GM19468 (cell line): ENCODE data around the gene FBXO9.

ENCODE experiments used
- ATAC-seq: cut with Tn5 transposase; IDR thresholded peaks from one replicate; pipeline ENCODE4 v1.9.1; 2021; ENCODE audit warnings: mild to moderate bottlenecking, moderate library complexity, moderate number of reproducible peaks; ENCODE audit not compliant: unreplicated experiment; ENCODE audit errors: extremely low read depth

Gene FBXO9

DNA sequence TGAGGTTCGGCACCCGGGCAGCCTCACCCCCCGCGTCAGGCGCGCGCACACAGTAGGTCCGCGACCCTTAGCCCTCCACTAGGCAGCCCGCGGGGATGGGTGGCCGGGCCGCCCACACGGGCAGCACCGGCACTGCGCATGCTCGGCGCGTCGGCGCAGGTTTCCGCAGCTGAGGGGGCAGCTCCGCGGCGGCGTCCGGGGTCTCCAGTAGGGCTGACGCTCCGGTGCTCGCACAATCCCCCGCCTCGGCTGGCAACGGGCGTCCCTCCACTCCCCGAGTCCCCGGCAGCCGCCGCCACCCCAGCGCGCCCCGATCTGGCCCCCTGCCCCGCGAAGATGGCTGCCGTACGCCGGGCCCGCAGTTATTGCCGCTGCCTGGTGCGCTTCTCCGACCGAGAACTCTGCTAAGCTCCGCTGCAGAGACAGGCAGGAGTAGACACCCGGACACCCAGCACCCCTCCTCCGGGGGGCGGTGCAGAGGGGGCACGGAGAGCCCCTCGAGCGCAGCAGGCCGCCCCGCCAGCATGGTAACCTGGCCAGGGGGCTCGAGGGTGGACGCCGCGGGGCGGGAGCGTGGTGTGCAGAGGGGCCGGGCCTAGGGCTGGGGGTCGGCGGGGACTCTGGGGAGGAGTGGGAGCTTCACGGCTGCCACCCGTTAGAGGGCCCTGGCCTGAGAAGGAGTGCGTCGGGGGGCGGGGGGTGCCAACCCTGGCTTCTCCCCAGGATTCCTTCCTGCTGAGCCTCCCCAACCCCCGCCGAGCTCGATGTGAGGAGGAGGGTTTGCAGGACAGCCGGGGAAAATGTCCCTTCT lies at the start of gene FBXO9:
TSS of gene FBXO9 (plus strand) at position 139 of the 811 bp plus-strand sequence. CDS start at position 525, 386 bp downstream.
- ATAC-seq = peak; percentile 15

DNA sequence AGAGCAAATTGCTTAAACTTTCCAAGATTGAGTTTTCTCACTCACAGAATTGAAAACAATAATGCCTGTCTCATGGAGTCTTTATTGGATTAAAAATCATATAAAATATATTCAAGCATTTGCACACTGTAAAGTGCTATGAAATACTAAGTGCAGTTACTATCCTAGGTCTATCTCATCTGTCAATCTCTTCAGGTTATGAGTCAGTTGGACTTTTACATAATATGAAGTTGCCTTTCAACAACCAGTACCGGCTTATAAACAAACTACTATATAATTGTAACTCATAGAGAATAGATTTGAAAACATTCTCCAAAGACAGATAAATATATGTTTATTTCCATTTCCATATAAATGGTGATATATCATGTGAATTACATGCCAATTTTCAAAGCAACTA lies 49.7 kb upstream of the FBXO9 start:
- ATAC-seq = no peak

DNA sequence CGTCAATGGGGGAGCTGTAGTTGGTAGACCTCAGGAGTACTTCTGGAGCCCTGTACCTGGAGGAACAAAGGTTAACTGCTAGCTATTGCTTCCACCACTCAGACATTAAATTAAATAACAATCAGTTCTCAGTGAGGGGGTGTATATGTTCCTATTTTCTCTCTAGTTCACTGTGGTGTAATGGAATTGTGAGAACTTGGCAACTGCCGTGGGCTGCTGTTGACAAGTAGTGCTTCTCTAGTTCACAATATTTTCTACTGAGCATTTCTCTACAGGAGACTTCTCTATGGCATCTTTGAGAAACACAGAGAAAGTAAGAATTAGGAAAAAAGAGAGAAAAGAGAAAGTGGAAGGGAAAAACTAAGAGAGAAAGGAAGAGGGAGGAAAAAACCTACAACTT lies 46.8 kb upstream of the FBXO9 start:
- ATAC-seq = no peak

DNA sequence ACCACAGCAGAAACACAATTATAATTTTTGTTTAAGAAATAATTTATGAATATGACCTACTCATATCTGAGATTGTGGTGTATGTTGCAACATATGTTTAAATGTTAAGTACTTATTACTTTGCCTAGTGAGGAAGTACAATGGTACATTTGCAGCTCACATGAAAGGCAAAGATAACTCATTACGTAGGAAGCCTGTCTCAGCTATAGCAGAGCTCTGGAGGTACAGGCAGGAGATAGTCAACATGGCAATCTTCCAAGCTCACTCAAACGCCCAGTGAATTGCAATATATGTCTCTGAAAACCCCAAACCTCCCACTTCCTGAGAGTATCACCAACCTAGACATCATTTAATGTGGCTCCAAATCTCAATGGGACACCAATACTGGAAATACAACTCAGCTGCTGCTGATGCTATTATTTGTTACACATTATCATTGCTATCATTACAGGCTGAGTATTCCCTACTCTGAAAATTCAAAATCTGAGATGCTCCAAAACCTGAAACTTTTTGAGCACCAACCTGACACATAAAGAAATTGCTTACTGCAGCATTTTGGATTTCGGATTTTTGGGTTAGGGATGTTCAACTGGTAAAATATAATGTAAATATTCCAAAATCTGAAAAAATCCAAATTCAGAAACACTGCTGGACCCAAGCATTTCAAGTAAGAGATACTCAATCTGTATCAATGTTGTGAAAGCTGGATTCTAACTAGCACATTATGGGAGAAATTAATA lies 45.0 kb upstream of the FBXO9 start:
- ATAC-seq = no peak

DNA sequence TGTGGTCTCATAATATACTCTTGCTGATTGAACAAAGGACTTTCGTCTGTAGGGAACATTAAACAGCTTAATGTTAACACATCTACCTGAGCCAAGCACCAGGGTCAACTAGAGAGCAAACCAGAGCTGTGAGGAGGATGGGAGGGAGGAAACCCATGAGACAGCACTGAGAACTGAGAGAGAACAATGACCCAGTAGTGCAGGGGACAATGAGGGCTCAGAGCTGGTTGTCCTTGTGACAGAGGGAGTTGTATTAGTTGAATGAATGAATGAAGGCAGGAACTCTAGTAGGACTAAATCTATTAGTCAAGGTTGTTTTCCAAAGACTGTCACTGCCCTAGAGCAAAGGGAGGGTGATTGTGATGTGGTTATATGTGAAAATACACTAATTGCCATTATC lies 41.9 kb upstream of the FBXO9 start:
- ATAC-seq = no peak

DNA sequence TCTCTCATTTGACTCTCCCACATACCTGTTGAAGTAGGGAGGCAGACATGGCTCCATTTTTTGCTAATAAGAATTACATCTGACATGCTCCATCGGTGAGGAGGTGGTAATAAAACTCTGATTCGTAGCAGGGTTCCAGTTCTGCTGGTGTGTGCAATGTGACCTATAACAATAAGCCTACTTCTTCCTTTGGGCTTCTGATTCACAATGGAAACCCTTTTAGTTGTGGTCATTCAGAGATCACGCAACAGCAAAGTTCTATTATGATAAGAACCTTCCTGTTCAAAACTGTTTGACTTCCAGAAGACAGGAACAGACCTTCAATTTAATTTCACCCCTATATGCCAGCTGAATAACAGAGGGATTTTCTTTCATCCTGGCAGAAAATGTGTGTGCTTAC lies 38.7 kb upstream of the FBXO9 start:
- ATAC-seq = no peak

DNA sequence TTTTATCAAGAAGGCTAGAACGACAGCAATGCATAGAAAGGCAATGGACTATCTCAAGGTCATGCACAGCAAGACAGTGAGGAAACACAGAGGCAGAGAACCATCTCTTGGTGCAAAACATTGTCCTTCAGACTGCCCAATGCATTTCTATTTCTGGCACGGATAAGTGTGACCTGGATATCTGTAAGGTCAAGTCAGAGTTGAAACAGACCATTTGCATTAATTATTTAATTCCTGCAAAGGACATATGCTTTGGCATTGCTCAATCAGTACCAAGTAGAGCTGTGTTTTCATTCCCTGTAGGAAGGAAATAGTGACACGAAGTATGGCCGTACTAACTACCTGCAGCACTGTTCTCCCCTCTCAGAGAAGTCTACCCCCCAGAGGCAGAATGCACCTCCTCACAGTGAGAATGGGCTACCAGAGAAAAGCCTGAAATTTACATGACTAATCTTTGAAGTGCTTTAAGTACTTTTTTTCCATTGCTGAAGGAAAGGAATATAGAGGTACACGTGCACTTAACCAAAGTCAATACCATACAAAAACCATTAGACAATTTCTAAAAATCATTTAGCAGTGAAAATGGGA lies 38.0 kb upstream of the FBXO9 start:
- no peak for ATAC-seq

DNA sequence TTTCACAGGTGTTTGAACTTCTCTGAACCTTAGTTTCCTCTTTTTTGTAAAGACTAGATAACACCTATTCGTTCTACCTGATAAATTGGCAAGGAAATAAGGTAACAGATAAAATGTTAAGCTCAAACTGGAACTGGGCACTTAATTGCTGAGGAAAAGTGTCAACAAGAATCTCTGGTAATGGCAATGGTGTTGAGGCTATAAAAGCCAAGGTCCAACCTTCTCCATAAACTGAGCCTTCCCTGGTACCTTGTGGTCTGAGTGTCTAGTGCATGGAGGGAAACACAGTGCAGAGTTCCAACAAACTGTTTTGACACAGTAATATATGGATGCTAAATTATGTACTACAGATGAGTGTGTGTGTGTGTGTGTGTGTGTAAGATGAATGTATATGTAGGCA lies 36.7 kb upstream of the FBXO9 start:
- no peak for ATAC-seq

DNA sequence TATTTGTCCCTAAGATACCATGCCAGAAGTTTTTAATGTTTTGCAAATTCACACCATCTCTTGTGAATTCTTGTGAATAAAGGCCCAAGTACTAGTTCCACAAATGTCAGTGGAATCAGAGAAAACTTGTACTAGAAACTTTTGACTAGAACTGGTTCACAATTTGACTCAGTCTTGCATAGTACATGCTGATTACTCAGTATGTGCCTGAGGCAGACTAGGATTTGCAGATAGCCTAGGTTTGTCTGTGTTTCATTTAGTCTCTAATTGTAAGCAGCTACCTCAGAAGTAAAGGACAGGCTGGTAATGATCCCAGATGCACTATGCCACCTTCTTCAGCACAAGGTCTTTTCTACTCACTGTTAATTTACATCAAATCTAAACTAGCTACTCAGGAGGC lies 35.9 kb upstream of the FBXO9 start:
- no peak for ATAC-seq

DNA sequence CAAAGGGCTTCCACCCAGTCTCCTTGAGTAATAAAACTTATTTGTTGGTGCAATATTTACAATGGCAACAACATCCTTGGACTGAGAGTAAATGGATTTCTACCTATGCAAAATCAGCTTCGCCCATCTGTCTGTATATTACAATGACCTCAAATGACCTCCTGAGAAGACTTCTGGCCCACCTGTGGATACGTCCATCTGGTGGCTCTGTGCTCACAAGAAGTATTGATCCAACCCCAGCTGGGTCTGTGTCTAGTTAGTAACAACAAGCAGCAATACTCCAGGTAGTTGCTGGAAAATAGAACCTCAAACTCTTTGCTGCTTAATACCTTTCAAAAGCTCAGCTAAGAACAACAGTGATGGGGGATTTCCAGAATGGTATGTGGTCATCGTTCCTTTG lies 35.4 kb upstream of the FBXO9 start:
- no peak for ATAC-seq

DNA sequence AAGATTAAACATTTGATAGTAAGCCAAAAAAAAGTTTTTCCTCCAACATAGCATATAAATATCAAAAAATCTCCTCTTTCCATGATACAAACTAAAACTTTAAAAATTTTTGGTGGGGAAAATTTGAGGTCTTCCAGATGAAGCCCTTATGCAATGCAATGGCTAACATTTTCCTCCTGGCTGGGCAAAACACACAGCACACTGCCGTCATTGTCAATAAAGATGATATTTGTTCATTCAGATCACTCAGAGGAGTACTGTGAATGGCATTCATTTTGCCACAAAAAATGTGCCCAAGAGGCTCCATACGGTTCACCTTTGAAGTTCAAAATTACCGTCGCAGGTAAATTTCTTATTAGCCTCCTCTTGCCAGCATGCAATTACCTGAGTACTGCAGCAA lies 33.9 kb upstream of the FBXO9 start:
- ATAC-seq = no peak

DNA sequence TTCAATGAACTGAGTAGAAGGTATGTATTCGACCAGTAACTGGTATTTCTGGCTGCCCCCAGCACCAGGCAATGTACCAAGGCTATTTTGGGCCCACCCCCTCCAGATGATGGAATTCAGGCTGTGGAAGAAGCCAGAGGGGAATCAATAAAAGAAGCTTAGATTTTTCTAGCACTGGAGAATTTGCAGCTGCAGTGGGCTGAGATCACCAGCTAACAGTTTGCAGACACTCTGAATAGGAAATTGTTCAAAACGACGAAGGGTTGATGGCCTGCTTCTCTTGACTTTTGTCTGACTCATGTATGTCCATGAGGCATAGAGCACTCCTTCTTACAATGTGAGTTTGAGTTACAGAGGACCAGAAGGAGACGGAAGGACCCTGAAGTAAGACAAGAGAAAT lies 32.4 kb upstream of the FBXO9 start:
- no peak for ATAC-seq

DNA sequence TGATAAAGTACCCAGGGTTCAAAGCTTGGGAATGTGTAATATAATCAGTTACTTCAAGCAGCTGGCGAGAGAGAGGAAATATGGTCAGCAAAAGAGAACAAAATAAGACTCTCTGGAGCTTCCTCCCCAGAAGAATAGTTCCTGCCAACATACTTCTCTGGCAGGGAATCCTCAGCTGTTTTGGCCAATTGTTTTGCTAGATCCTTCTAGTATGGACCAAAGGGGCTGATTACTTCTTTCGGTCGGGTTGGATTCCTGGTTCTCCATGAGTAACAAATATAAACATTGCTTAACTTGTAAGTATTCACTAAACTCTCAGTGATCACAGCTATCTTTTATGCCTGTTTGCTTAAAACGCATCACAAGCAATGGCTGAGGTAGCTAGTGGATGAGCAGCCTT lies 31.4 kb upstream of the FBXO9 start:
- ATAC-seq = no peak

DNA sequence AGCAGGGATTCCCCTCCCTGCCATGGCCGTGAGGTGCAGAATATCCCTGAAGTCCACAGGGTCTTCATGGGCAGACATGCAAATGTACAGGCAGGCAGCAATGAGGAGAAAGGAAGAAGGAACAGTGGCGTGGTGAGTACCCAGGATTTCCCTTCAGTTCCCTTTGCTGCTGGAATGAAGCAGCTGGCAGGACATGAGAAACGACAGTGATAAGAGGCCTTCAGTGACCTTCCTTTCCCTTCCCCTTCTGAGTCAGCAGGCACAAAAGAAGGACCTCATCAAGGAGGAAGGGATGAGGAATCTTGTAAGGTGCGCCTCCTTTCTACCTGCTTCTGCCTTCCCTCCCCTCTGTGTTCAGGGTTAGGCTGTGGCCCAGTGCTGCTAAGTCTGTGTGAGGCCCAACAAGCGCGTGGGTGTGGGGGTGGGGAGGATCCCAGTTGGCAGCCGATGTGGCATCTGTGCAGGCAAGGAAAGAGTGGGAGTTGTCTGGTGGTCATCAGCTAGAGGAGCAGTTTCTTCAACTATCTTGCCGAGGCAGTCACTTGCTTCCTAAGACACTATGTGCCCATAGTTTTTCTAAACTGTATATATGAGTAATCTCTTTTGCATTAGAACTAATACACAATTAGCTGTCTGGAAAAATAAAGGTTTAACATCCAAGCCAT lies 29.5 kb upstream of the FBXO9 start:
- no peak for ATAC-seq

DNA sequence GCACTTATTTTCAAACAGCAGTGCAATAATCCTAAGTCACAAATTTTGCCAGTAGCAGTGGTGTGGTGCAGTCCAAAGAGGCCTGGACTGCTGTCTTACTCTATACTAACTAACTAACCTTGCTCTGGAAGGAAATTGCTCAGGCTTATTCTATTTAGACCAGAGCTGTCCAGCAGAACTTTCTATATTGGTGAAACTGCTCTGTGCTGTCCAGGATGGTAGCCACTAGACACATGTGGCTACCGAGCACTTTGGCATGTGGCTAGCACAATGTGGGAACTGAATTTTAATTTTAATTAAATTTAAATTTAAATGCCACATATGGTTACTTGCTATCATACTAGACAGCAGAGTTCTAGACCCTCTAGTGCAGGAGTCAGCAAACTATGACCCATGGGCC lies 27.1 kb upstream of the FBXO9 start:
- no peak for ATAC-seq

DNA sequence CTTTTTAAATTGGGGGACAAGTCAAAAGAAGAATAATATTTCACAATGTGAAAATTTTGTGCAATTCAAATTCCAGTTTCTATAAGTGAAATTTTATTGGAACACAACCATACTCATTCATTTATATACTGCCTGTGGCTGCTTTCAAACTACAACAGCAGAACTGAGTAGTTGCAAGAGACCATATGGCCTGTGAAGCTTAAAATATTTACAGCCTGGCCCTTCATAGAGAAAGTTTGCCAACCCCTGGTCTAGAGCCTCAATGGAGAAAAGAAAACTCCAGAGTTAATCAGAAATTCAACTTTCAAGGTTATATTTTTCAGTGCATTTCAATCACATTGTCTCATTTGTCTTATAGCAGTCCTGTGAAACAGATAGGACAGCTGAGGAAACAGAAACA lies 26.6 kb upstream of the FBXO9 start:
- ATAC-seq = no peak

DNA sequence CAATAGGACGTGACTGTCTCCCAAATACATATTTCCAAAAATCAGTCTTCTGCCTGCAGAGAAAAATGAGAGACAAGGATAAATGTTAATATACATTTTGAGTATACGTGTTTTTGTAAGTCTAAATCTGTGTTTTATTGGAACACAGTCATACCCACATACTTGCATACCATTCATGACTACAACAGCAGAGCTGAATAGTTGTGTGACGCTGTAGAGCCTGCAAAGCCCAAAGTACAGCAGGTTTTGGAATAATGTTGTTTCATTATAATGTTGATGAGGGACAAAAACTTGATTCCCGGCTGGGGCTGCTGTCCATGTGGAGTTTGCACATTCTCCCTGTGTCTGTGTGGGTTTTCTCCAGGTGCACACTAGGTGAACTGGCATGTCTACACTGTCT lies 23.8 kb upstream of the FBXO9 start:
- no peak for ATAC-seq

DNA sequence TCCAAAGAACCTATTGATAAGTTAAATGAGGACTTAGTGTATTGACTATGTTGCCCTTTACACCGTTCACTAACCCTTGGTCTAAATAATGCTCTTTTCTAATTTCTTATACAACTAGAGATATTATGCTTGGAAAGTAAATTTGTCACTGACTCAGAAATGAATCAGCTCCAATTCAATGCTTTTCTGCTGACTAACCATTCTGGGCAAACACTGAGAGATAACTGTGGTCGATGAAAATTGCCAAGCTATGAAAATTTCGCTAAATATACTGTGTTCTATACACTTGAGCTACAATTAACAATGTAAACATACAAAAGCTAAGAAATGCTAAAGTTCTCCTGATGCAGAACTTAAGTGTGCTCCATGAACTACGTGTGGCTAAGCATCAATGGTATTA lies 23.1 kb upstream of the FBXO9 start:
- no peak for ATAC-seq

DNA sequence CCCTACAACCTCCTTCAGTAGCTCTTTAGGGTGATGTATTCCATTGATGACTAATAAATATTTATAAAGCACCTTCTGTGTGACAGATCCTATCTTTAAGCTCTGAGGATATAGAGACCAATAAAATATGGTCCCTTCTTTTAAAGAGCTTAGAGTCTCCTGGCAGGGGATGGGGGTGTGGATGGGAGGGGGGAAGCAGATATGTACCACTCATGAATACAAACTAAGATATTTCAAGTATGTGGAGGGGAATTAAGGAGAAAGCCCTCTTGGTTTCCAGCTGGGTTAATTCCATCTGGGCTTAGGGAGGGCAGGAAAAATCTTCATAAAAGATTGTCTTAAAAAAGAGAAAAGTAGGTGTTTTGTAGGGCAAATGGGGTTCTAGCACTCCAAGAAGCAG lies 21.6 kb upstream of the FBXO9 start:
- no peak for ATAC-seq

DNA sequence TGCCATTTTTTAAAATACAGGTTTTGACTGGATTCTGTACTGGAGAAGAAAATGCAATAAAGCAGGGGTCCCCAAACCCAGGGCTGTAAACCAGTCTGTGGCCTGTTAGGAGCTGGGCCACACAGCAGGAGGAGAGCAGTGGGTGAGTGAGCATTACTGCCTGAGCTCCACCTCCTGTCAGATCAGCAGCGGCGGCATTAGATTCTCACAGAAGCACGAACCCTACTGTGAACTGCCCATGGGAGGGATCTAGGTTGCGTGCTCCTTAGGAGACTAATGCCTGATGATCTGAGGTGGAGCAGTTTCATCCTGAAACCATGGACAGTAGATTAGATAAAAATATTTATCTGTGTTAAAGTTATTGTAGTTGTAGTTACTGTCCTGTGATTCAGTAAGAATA lies 21.1 kb upstream of the FBXO9 start:
- no peak for ATAC-seq

DNA sequence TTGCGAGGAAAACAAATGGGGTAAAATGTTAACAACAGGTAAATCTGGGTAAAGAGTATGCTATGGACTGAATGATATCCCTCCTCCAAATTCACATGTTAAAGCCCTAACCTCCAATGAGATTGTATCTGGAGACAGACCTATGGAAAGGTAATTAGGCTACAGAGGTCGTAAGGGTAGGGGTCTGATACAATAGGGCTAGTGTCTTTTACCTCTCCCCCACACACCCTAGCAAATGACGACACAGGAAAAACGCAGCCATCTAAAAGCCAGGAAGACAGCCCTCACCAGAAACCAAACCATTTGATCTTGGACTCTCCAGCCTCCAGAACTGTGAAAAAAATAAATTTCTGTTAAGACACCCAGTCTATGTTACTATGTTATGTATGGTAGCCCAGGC lies 20.6 kb upstream of the FBXO9 start:
- no peak for ATAC-seq
